Mesenchymal stem cell (in vitro differentiated cells and primary cell): Measurements from ENCODE around the gene ACE.

Experiments used
- DNase-seq: peaks from one replicate; pipeline ENCODE4 v3.0.0-alpha.2; 2013
- H2AFZ ChIP-seq: one replicate; pipeline ENCODE4 v1.6.1; 2013; ENCODE audit warnings: low read depth, mild to moderate bottlenecking, control low read depth, inconsistent platforms, low read length, moderate library complexity
- H2AK5ac ChIP-seq: 2 replicates; pipeline ENCODE4 v1.6.1; 2013; ENCODE audit warnings: low read length, moderate library complexity, mild to moderate bottlenecking, inconsistent platforms; ENCODE audit not compliant: severe bottlenecking
- H2BK120ac ChIP-seq: one replicate; pipeline ENCODE4 v1.6.1; 2013; ENCODE audit warnings: low read depth, mild to moderate bottlenecking, inconsistent platforms, low read length, moderate library complexity
- H2BK12ac ChIP-seq, 2 experiments: one replicate each; pipeline ENCODE4 v1.6.1; 2013; ENCODE audit warnings: inconsistent platforms in 2 of 2, low read length in 2 of 2, mild to moderate bottlenecking in 2 of 2, moderate library complexity in 2 of 2, control low read depth in 1 of 2
- H2BK15ac ChIP-seq: one replicate; pipeline ENCODE4 v1.6.1; 2013; ENCODE audit warnings: mild to moderate bottlenecking, low read depth, inconsistent platforms; ENCODE audit not compliant: poor library complexity, severe bottlenecking
- H2BK5ac ChIP-seq: 2 replicates; pipeline ENCODE4 v1.6.1; 2013; ENCODE audit warnings: low read depth, mild to moderate bottlenecking, low read length, control low read depth, inconsistent platforms; ENCODE audit not compliant: poor library complexity, severe bottlenecking
- H3K14ac ChIP-seq, 2 experiments: one replicate each; pipeline ENCODE4 v1.6.1; 2013; ENCODE audit warnings: inconsistent platforms in 2 of 2, low read length in 2 of 2, control low read depth in 1 of 2, mild to moderate bottlenecking in 1 of 2, moderate library complexity in 1 of 2
- H3K18ac ChIP-seq, 2 experiments: one replicate each; pipeline ENCODE4 v1.6.1; 2013; ENCODE audit warnings: inconsistent platforms in 2 of 2, low read length in 2 of 2, control low read depth in 1 of 2, low read depth in 1 of 2, mild to moderate bottlenecking in 1 of 2
- H3K23ac ChIP-seq, 2 experiments: one replicate each; pipeline ENCODE4 v1.6.1; 2013; ENCODE audit warnings: inconsistent platforms in 2 of 2, low read length in 2 of 2, mild to moderate bottlenecking in 2 of 2, moderate library complexity in 2 of 2, control low read depth in 1 of 2
- H3K27ac ChIP-seq: 2 replicates; pipeline ENCODE4 v1.5.1; 2013; ENCODE audit warnings: mild to moderate bottlenecking, moderate library complexity, low read length, control low read depth, inconsistent platforms; ENCODE audit not compliant: poor library complexity, severe bottlenecking
- H3K27me3 ChIP-seq, 2 experiments: 2 replicates each; pipeline versions ENCODE4 v1.6.1 to v1.7.0; 2013; ENCODE audit warnings: low read length in 2 of 2, mild to moderate bottlenecking in 2 of 2, moderate library complexity in 2 of 2, control low read depth in 1 of 2, inconsistent platforms in 1 of 2; ENCODE audit not compliant: control insufficient read depth in 1 of 2, insufficient read depth in 1 of 2
- H3K36me3 ChIP-seq, 2 experiments: 2 replicates each; pipeline versions ENCODE4 v1.6.1 to v1.7.0; 2013; ENCODE audit warnings: low read length in 2 of 2, control low read depth in 1 of 2, inconsistent platforms in 1 of 2, low read depth in 1 of 2, mild to moderate bottlenecking in 1 of 2; ENCODE audit not compliant: insufficient read depth in 2 of 2, control insufficient read depth in 1 of 2
- H3K4ac ChIP-seq, 2 experiments: one replicate each; pipeline ENCODE4 v1.6.1; 2013; ENCODE audit warnings: inconsistent platforms in 2 of 2, low read length in 2 of 2, mild to moderate bottlenecking in 2 of 2, moderate library complexity in 2 of 2, control low read depth in 1 of 2, low read depth in 1 of 2
- H3K4me1 ChIP-seq: 2 replicates; pipeline ENCODE4 v1.6.1; 2013; ENCODE audit warnings: low read depth, low read length, control low read depth; ENCODE audit not compliant: control insufficient read depth, insufficient read depth
- H3K4me2 ChIP-seq: 2 replicates; pipeline ENCODE4 v1.6.1; 2013; ENCODE audit warnings: low read length, mild to moderate bottlenecking, inconsistent platforms; ENCODE audit not compliant: poor library complexity, severe bottlenecking
- H3K4me3 ChIP-seq, 2 experiments: 2 replicates each; pipeline versions ENCODE4 v1.5.1 to v1.7.0; 2013; ENCODE audit warnings: low read length in 2 of 2, mild to moderate bottlenecking in 2 of 2, control low read depth in 1 of 2, low read depth in 1 of 2; ENCODE audit not compliant: insufficient read depth in 1 of 2
- H3K79me1 ChIP-seq: replicated peaks from 2 replicates; pipeline ENCODE4 v1.6.1; 2013; ENCODE audit warnings: mild to moderate bottlenecking, control low read depth, low read length, inconsistent platforms; ENCODE audit not compliant: poor library complexity, severe bottlenecking
- H3K9ac ChIP-seq: 2 replicates; pipeline ENCODE4 v1.7.0; 2013; ENCODE audit warnings: mild to moderate bottlenecking, low read length, moderate library complexity
- H3K9me3 ChIP-seq: 2 replicates; pipeline ENCODE4 v1.7.0; 2013; ENCODE audit warnings: mild to moderate bottlenecking, low read length; ENCODE audit not compliant: control insufficient read depth
- H4K8ac ChIP-seq: one replicate; pipeline ENCODE4 v1.6.1; 2013; ENCODE audit warnings: inconsistent platforms, mild to moderate bottlenecking, low read length, moderate library complexity
- H4K91ac ChIP-seq: one replicate; pipeline ENCODE4 v1.6.1; 2013; ENCODE audit warnings: mild to moderate bottlenecking, low read length, inconsistent platforms
- WGBS: methylation state at CpG from one replicate; pipeline ENCODE4 v1.1.7; 2013; ENCODE audit warnings: mixed read lengths; 5-methylcytosine and 5-hydroxymethylcytosine counted together

Gene ACE

GRCh38 chr17:63483038-63483437 lies 6.2 kb downstream of the ACE start:
- Histone ChIP-seq H3K4me2 (no peak overlapping the region), H2BK5ac (no peak overlapping the region), H2AK5ac (no peak overlapping the region), H3K4me3 (no peak overlapping the region), H3K79me1 (no peaks in the 10 kb centered on the region), H2AFZ (no peak overlapping the region), H3K23ac (no peak overlapping the region), H3K27ac (no peak overlapping the region), H4K91ac (no peak overlapping the region), H4K8ac (no peak overlapping the region), H3K14ac (no peak overlapping the region), H2BK12ac (no peak overlapping the region), H3K9ac (no peak overlapping the region), H3K9me3 (no peaks in the 10 kb centered on the region), H3K18ac (no peak overlapping the region), H2BK120ac (no peak overlapping the region), H3K36me3 (peaks cover 0 to 77% of the 10 kb centered on the region in 2 experiments), H3K4me1 (peaks cover 14% of the 10 kb centered on the region), H3K4ac (no peak overlapping the region), H2BK15ac (no peak overlapping the region), H3K27me3 (peaks cover 0 to 44% of the 10 kb centered on the region in 2 experiments)
- DNase-seq: no peak
- WGBS: 81% methylated on average over 10 of the region's 10 CpGs

- 93% methylated on average over 16 of the region's 16 CpGs for WGBS
- no peaks in the 10 kb centered on the region for H3K9me3 ChIP-seq
Measured at GRCh38 chr17:63483655-63484575, 7.1 kb downstream of the ACE start.

GRCh38 chr17:63486317-63487013 lies 9.6 kb downstream of the ACE start:
- H2BK12ac ChIP-seq: no peak overlapping the region
- no peak overlapping the region for H3K9ac ChIP-seq
- no peak for DNase-seq
- peaks cover 0 to 91% of the 10 kb centered on the region in 2 experiments for H3K36me3 ChIP-seq
- no peak overlapping the region for H2BK120ac ChIP-seq
- H3K4me3 ChIP-seq: no peak overlapping the region
- H3K4me2 ChIP-seq: no peak overlapping the region
- H2BK5ac ChIP-seq: no peak overlapping the region
- H4K91ac ChIP-seq: no peak overlapping the region
- 83% methylated on average over 12 of the region's 12 CpGs for WGBS
- no peaks in the 10 kb centered on the region for H3K9me3 ChIP-seq
- H2AK5ac ChIP-seq: no peak overlapping the region
- H3K23ac ChIP-seq: no peak overlapping the region
- peaks cover 0 to 54% of the 10 kb centered on the region in 2 experiments for H3K27me3 ChIP-seq
- H3K4ac ChIP-seq: no peak overlapping the region
- no peak overlapping the region for H4K8ac ChIP-seq
- no peak overlapping the region for H3K27ac ChIP-seq
- H3K14ac ChIP-seq: no peak overlapping the region
- H3K18ac ChIP-seq: no peak overlapping the region
- no peaks in the 10 kb centered on the region for H3K79me1 ChIP-seq
- peaks cover 1% of the 10 kb centered on the region for H3K4me1 ChIP-seq
- H2AFZ ChIP-seq: no peak overlapping the region
- H2BK15ac ChIP-seq: no peak overlapping the region

More at GRCh38 chr17:63483655-63484575, 7.1 kb downstream of the ACE start:
- Histone ChIP-seq H2AFZ (no peak overlapping the region), H3K36me3 (peaks cover 0 to 85% of the 10 kb centered on the region in 2 experiments), H3K4me3 (no peak overlapping the region), H2BK15ac (no peak overlapping the region), H2AK5ac (no peak overlapping the region), H3K9ac (no peak overlapping the region), H3K18ac (no peak overlapping the region), H2BK12ac (no peak overlapping the region), H2BK5ac (no peak overlapping the region), H3K27ac (no peak overlapping the region), H3K4ac (no peak overlapping the region), H3K4me2 (no peak overlapping the region), H3K23ac (no peak overlapping the region), H3K27me3 (peaks cover 0 to 41% of the 10 kb centered on the region in 2 experiments), H3K79me1 (no peaks in the 10 kb centered on the region), H3K14ac (no peak overlapping the region), H2BK120ac (no peak overlapping the region), H4K91ac (no peak overlapping the region), H4K8ac (no peak overlapping the region), H3K4me1 (peaks cover 10% of the 10 kb centered on the region)
- no peak for DNase-seq

- Histone ChIP-seq H2AK5ac (no peak overlapping the region), H3K4me1 (peaks cover 5% of the 10 kb centered on the region), H3K79me1 (no peaks in the 10 kb centered on the region), H3K23ac (no peak overlapping the region), H2AFZ (no peak overlapping the region), H2BK5ac (no peak overlapping the region), H2BK15ac (peak overlapping the region; percentile 38), H3K4me3 (no peak overlapping the region), H3K36me3 (peaks cover 0 to 92% of the 10 kb centered on the region in 2 experiments), H3K4ac (no peak overlapping the region), H2BK12ac (no peak overlapping the region), H3K9ac (no peak overlapping the region), H3K14ac (no peak overlapping the region), H3K4me2 (no peak overlapping the region), H3K18ac (no peak overlapping the region), H3K9me3 (no peaks in the 10 kb centered on the region), H2BK120ac (no peak overlapping the region), H3K27ac (no peak overlapping the region), H3K27me3 (peaks cover 0 to 59% of the 10 kb centered on the region in 2 experiments), H4K8ac (no peak overlapping the region), H4K91ac (no peak overlapping the region)
- no peak for DNase-seq
- 91% methylated on average over 11 of the region's 11 CpGs for WGBS
Measured at GRCh38 chr17:63487014-63487339, 10.1 kb downstream of the ACE start.
